HG02943 (cell line): ENCODE measurements around the gene DEDD2.

Source experiments
- ATAC-seq: cut with Tn5 transposase; IDR thresholded peaks from one replicate; pipeline ENCODE4 v1.9.1; 2021; ENCODE audit warnings: mild to moderate bottlenecking, low read depth, moderate library complexity; ENCODE audit not compliant: unreplicated experiment

DEDD2 gene

GRCh38 chr19:42229855-42230351 is 12.4 kb upstream of the DEDD2 start:
- no peak for ATAC-seq

- ATAC-seq = no peak
Observed at GRCh38 chr19:42229301-42229854, 11.9 kb upstream of the DEDD2 start.

DNA sequence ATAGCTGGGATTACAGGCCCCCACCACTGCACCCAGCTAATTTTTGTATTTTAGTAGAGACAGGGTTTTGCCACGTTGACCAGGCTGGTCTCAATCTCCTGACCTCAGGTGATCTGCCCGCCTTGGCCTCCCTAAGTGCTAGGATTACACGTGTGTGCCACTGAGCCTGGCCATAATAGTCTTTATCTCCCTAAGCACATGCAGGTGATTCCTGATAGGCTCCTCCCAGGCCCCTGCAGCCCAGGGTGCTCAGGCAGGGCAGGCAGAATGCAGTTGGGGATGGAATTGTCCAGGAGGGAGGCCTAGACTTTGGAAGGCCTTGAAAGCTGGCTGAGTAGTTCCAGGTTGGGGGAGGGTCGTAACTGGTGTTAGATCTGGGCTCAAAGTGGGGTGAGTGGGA is 11.2 kb upstream of the DEDD2 start:
- no peak for ATAC-seq

GRCh38 chr19:42226886-42227285 is 9.4 kb upstream of the DEDD2 start:
- no peak for ATAC-seq

- no peak for ATAC-seq
Observed at GRCh38 chr19:42225718-42226292, 8.3 kb upstream of the DEDD2 start.

- ATAC-seq = no peak
Observed at GRCh38 chr19:42224940-42225717, 7.7 kb upstream of the DEDD2 start.

DNA sequence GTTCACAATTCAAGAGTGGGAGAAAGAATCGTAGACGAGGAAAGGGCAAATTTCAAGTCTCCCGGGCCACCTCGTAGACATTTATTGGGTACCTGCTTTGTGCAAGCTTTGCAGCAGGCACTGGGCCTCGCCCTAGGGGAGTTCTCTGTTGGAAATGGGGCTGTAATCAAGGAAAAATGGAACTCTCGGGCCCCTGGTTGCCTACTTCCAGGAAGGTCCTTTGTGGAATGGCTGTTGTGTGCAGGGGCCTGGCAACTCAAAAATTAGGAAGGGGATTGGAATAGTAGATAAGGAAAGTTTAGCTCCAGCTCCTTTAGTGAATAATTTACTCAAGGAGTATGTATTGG is 3.2 kb upstream of the DEDD2 start:
- no peak for ATAC-seq

- peak; percentile 56 for ATAC-seq
Observed at GRCh38 chr19:42219812-42220750, 2.6 kb upstream of the DEDD2 start, which contains the start of gene ZNF526. Gene ZNF526 (plus strand): TSS chr19:42220312. CDS start chr19:42224404, 4,092 bp downstream.

GRCh38 chr19:42216653-42217519 is 591 bp downstream of the DEDD2 start:
- peak; percentile 8 for ATAC-seq

- no peak for ATAC-seq
Observed at GRCh38 chr19:42214810-42215485, 2.5 kb downstream of the DEDD2 start.

DNA sequence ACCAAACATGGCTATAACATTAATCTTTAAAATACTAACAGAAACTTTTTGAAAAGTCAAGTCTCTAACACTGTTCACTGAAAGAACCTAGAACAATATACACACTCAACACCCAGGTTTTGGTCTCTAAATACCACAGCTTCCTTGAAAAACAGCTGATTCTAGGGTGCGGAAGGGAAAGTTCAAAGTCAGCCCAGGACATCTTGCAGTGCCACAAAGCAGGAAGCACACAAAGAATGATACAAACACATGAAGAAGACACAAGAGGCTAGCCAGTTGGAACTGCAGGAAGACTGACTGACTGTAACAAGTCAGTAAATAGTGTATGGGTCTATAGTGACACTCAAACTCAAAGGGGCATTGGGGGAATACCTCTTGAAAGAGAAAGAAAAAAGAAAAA is 4.6 kb downstream of the DEDD2 start:
- no peak for ATAC-seq

GRCh38 chr19:42208612-42209011 is 8.9 kb downstream of the DEDD2 start:
- no peak for ATAC-seq

DNA sequence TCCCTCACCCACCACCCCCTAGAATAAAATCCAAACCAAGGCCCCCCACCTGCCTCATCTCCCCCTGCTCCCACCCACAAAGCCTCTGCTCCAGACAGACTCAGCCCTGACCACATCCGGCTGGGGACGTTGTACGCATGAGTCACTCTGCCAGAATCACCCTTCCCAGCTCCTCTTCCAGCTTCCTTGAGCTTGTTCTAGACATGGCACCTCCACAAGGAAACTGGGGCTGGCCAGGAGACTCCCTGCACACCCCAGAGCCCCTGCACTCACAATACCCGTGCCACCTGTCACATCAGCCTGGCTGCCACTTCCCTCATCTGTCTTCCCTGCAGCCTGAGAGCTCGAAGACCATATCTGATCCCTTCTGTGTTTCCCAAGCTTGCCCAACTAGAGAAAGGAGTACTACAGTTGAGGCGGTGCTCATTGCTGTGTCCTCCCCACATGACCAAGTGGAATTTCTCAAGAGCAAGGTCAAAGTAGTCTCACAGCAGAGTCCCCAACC is 9.7 kb downstream of the DEDD2 start:
- ATAC-seq = no peak

DNA sequence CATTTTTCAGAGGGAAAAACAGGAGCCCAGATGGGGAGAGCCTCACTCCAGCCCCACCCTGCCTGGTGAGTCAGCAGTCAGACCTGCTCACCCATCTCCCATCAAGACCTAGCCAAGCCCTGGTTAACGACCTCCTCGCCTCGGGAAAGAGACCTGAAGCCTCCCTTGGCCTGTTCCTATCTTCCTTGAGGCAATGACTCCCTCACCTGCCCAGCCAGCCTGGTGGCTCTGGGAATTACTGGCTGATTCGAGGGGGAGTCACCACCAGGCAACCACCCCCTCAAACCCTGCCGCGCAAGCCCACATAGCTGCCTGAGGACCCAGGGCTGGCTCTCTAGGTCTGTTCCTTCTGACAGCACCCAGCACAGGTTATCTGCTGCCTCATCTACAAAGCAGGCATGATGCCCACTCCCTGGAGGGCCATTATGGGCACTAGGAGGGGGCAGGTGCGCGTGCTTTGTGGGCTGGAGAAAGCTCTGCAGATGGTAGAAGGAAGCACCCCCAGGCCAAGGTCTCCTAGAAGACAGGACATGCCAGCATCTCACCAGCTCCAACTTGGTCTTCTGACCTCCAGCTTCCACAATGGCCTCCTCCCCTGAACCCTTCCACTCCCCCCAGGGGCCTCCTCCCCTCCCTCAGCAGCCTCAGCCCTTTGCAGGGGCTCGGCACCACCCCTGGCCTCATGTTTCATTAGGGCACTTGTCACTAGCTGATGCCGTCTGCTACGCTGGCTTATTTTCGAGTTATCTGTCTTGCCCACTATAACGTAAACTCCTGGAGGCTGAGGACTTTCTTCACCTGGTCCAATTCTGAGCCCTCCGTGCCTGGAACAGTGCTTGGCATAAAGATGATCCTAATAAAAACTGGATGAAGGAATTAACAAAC is 10.4 kb downstream of the DEDD2 start:
- ATAC-seq = no peak

DNA sequence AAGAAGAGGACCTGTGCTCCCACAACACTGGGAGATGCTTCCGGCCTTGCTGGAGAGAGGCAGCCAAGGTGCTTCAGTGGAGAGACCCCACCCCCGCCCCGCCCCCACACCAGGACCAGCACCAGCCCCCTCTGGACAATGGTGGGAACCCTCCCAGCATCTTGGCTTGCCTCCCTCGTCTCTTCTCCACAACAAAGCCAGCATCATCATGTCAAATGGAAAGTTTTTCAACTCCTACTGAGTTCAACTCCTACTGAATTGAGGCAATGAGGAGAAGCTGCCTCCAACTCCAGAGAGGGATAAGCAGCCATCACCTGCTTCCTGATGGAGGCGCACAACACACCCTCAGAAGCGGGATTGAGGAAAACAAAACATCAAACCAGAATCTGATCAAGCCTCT is 12.8 kb downstream of the DEDD2 start:
- ATAC-seq = no peak

DNA sequence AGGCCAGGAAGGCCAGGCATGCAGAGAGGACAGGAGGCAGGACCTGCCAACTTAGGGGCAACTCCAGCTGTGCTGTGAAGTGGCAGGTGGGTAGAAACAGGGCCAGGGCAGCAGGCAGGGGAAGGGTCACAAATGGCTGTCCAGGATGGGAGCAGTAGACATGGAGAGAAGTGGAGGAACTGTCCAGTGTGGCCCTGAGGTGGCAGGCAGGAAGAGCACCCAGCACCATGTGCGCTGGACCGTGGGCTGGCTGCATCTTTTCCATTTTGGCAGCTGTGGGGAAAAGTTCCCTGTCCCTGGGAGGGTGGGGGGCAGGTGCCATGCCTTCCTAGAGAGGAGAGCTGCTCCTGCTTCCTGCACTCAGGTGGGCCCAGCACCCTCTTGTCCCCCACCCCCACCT is 13.8 kb downstream of the DEDD2 start:
- no peak for ATAC-seq

GRCh38 chr19:42202290-42202880 is 15.1 kb downstream of the DEDD2 start:
- ATAC-seq = no peak
